AG10803 (cell line): ENCODE measurements around the gene CDH23.

ENCODE experiments used
- DNase-seq: peaks from one replicate; pipeline ENCODE4 v3.0.0; 2010; ENCODE audit warnings: low read depth
- H3K4me3 ChIP-seq: 2 replicates; pipeline ENCODE4 v1.5.1; 2011; ENCODE audit warnings: mild to moderate bottlenecking, low read length, control low read depth
- CTCF ChIP-seq: conservative IDR thresholded peaks from 2 replicates; pipeline ENCODE4 v1.5.1; 2011; ENCODE audit warnings: mild to moderate bottlenecking, low read length, control low read depth, inconsistent platforms

The CDH23 gene

GRCh38 chr10:71796749-71797405, 400.2 kb downstream of the CDH23 start:
- TF ChIP-seq CTCF = no peak
- no peak for DNase-seq
- no peak overlapping the region for H3K4me3 ChIP-seq

GRCh38 chr10:71797533-71798307, 401.0 kb downstream of the CDH23 start:
- TF ChIP-seq CTCF = no peak
- no peak for DNase-seq
- no peak overlapping the region for H3K4me3 ChIP-seq

GRCh38 chr10:71798308-71798624, 401.5 kb downstream of the CDH23 start:
- no peak for TF ChIP-seq CTCF
- no peak overlapping the region for H3K4me3 ChIP-seq
- no peak for DNase-seq

GRCh38 chr10:71799112-71799511, 402.4 kb downstream of the CDH23 start:
- TF ChIP-seq CTCF = no peak
- no peak for DNase-seq
- no peak overlapping the region for H3K4me3 ChIP-seq

GRCh38 chr10:71799608-71800453, 403.1 kb downstream of the CDH23 start:
- no peak for TF ChIP-seq CTCF
- H3K4me3 ChIP-seq = no peak overlapping the region
- no peak for DNase-seq

- TF ChIP-seq CTCF = no peak
Observed at GRCh38 chr10:71801361-71801760, 404.6 kb downstream of the CDH23 start.

More at GRCh38 chr10:71801361-71801760, 404.6 kb downstream of the CDH23 start:
- H3K4me3 ChIP-seq = no peak overlapping the region
- no peak for DNase-seq
